ENCODE results near the gene TAS2R20. TPM values are rescaled to one million over a fixed set of nuclear protein-coding genes. Genes with fewer than 3 reads are reported as not detected.
A peak's percentile ranks its signal among the peaks of the same experiment; 100 is the strongest.

Gene TAS2R20
- total and polyA plus RNA-seq, 2 experiments from 2014 or later, result 0.61 to 3.6 TPM

DNA sequence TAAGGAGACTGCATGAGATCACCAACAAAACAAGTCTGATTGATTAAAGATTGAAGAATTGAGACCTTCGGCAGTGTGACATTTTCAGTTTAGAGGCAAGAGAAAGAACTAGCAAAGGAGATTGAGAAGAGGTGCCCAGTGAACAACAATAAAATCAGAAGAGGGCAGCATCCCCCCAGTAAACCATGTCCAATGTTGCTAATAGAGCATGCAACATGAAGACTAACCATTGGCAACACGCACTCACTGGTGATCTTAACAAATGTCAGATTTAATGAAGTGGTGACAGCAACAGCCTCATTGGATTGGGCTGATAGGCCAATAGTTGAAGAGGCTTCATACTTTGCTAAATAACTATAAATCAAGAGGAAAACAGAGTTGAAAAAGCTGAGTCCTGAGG lies 38.3 kb downstream of the TAS2R20 start:
- no peaks in the 10 kb centered on the region for H3K27me3 ChIP-seq
- H3K9me3 ChIP-seq (ENCODE audit: low read depth), result no peaks in the 10 kb centered on the region
- DNase-seq (ENCODE audit: low read depth in 1 of 2, low spot score in 1 of 2), result peak in 1 of 2 donors; percentile 25
- no peak overlapping the region for H3K27ac ChIP-seq
- H3K4me1 ChIP-seq (ENCODE audit: low read depth), result no peaks in the 10 kb centered on the region
- H3K36me3 ChIP-seq, result no peaks in the 10 kb centered on the region
- TF ChIP-seq, protein P1, sequence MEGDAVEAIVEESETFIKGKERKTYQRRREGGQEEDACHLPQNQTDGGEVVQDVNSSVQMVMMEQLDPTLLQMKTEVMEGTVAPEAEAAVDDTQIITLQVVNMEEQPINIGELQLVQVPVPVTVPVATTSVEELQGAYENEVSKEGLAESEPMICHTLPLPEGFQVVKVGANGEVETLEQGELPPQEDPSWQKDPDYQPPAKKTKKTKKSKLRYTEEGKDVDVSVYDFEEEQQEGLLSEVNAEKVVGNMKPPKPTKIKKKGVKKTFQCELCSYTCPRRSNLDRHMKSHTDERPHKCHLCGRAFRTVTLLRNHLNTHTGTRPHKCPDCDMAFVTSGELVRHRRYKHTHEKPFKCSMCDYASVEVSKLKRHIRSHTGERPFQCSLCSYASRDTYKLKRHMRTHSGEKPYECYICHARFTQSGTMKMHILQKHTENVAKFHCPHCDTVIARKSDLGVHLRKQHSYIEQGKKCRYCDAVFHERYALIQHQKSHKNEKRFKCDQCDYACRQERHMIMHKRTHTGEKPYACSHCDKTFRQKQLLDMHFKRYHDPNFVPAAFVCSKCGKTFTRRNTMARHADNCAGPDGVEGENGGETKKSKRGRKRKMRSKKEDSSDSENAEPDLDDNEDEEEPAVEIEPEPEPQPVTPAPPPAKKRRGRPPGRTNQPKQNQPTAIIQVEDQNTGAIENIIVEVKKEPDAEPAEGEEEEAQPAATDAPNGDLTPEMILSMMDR (IDR thresholded peaks at IDR 0.05; ENCODE audit: low read depth, low read length), result no peak
- H3K4me3 ChIP-seq, result no peak overlapping the region

DNA sequence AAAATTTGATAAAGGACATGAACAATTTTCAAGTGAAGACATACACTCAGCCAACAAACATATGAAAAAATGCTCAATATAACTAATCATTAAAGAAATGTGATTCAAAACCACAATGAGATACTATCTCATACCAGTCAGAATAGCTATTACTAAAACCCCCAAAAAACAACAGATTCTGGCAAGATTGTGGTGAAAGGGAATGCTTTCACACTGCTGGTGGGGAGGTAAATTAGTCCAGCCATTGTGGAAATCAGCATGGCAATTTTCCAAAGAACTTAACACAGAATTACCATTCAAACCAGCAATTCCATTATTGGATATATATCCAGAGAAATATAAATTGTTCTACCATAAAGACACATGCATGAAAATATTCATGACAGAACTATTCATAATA lies 40.4 kb downstream of the TAS2R20 start:
- Histone ChIP-seq H3K4me1 (ENCODE audit: low read depth) (no peaks in the 10 kb centered on the region), H3K27me3 (no peaks in the 10 kb centered on the region), H3K27ac (no peak overlapping the region), H3K9me3 (ENCODE audit: low read depth) (no peaks in the 10 kb centered on the region), H3K4me3 (no peak overlapping the region), H3K36me3 (no peaks in the 10 kb centered on the region)
- peak in 1 of 2 donors; percentile 8 for DNase-seq (ENCODE audit: low read depth in 1 of 2, low spot score in 1 of 2)
- TF ChIP-seq, protein P1 (IDR thresholded peaks at IDR 0.05; ENCODE audit: low read depth, low read length), result no peak

DNA sequence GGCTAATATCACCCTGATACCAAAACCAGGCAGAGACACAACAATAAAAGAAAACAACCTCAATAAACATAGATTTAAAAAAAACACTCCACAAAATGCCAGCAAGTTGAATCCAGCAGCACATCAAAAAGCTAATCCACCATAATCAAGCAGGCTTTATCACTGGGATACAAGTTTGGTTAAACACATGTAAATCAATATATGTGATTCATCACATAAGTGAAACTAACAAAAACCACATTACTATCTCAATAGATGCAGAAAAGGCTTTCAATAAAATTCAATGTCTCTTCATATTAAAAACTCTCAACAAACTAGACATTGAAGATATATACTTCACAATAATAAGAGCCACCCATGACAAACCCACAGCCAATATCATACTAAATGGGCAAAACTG lies 42.0 kb downstream of the TAS2R20 start:
- H3K27ac ChIP-seq, result no peak overlapping the region
- no peaks in the 10 kb centered on the region for H3K27me3 ChIP-seq
- TF ChIP-seq, protein P1 (IDR thresholded peaks at IDR 0.05; ENCODE audit: low read depth, low read length), result no peak
- H3K4me1 ChIP-seq (ENCODE audit: low read depth), result no peaks in the 10 kb centered on the region
- no peaks in the 10 kb centered on the region for H3K9me3 ChIP-seq (ENCODE audit: low read depth)
- no peaks in the 10 kb centered on the region for H3K36me3 ChIP-seq
- no peak for DNase-seq (ENCODE audit: low read depth in 1 of 2, low spot score in 1 of 2)
- H3K4me3 ChIP-seq, result no peak overlapping the region

DNA sequence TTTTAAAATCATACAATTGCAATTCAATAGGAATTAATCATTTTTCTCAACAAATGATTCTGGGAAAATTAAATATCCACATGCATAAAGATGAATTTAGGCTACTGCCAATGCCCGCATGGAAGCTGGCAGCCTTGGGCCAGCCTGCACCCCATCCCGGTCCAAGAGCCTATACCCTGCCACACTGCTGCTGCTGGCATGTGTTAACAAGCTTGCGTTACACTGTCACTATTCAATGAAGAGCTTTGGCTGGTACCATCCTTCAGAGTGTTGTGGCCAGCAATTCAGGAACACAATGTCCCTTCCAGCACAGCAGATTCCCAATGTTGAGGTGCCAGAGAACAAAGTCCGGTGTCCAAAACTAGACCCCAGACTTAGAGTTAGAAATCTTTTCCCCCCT lies 45.5 kb downstream of the TAS2R20 start:
- TF ChIP-seq, protein P1 (IDR thresholded peaks at IDR 0.05; ENCODE audit: low read depth, low read length), result no peak
- DNase-seq (ENCODE audit: low read depth in 1 of 2, low spot score in 1 of 2), result no peak

More for the DNA sequence above, 45.5 kb downstream of the TAS2R20 start:
- H3K9me3 ChIP-seq (ENCODE audit: low read depth), result no peaks in the 10 kb centered on the region
- H3K4me1 ChIP-seq (ENCODE audit: low read depth), result no peaks in the 10 kb centered on the region
- H3K27ac ChIP-seq, result no peak overlapping the region
- H3K4me3 ChIP-seq, result no peak overlapping the region
- no peaks in the 10 kb centered on the region for H3K36me3 ChIP-seq
- no peaks in the 10 kb centered on the region for H3K27me3 ChIP-seq

Other genes with a start within 250 kb of the TAS2R20 start
- gene TAS2R7, start 195.7 kb downstream of the TAS2R20 start, total RNA-seq, result not detected in 2 replicates
- not detected in 2 replicates for gene TAS2R7, start 195.7 kb downstream of the TAS2R20 start, polyA plus RNA-seq
- gene TAS2R8, start 191.0 kb downstream of the TAS2R20 start, total RNA-seq, result 0.45 TPM in 1 of 2 replicates, not detected in the other
- not detected in 2 replicates for gene TAS2R8, start 191.0 kb downstream of the TAS2R20 start, polyA plus RNA-seq
- gene TAS2R9, start 188.1 kb downstream of the TAS2R20 start, total RNA-seq, result 0.21 and 1.8 TPM in 2 replicates
- not detected in 2 replicates for gene TAS2R9, start 188.1 kb downstream of the TAS2R20 start, polyA plus RNA-seq
- 1.2 and 1.9 TPM in 2 replicates for gene TAS2R10, start 171.9 kb downstream of the TAS2R20 start, total RNA-seq
- 0.72 and 1.1 TPM in 2 replicates for gene TAS2R10, start 171.9 kb downstream of the TAS2R20 start, polyA plus RNA-seq
- gene PRR4, start 148.8 kb downstream of the TAS2R20 start, total RNA-seq, result 0.67 and 8.8 TPM in 2 replicates
- gene PRR4, start 148.8 kb downstream of the TAS2R20 start, polyA plus RNA-seq, result 5.3 and 7.1 TPM in 2 replicates
- 30.2 and 35.0 TPM in 2 replicates for gene PRH1, start 114.0 kb downstream of the TAS2R20 start, total RNA-seq
- gene PRH1, start 114.0 kb downstream of the TAS2R20 start, polyA plus RNA-seq, result 35.3 and 38.6 TPM in 2 replicates
- 0.11 and 0.69 TPM in 2 replicates for gene TAS2R13, start 88.7 kb downstream of the TAS2R20 start, total RNA-seq
- not detected in 2 replicates for gene TAS2R13, start 88.7 kb downstream of the TAS2R20 start, polyA plus RNA-seq
- not detected in 2 replicates for gene PRH2, start 69.1 kb downstream of the TAS2R20 start, total RNA-seq
- gene PRH2, start 69.1 kb downstream of the TAS2R20 start, polyA plus RNA-seq, result 0.43 and 2.1 TPM in 2 replicates
- gene TAS2R14, start 59.0 kb downstream of the TAS2R20 start, total RNA-seq, result 1.2 and 3.2 TPM in 2 replicates
- 1.0 and 3.0 TPM in 2 replicates for gene TAS2R14, start 59.0 kb downstream of the TAS2R20 start, polyA plus RNA-seq
- gene TAS2R50, start 11.4 kb downstream of the TAS2R20 start, total RNA-seq, result 1.1 and 1.9 TPM in 2 replicates
- 0.23 TPM in 1 of 2 replicates, not detected in the other for gene TAS2R50, start 11.4 kb downstream of the TAS2R20 start, polyA plus RNA-seq
- gene TAS2R19, start 24.3 kb upstream of the TAS2R20 start, total RNA-seq, result 1.8 and 3.5 TPM in 2 replicates
- gene TAS2R19, start 24.3 kb upstream of the TAS2R20 start, polyA plus RNA-seq, result not detected in 2 replicates
- gene TAS2R31, start 33.1 kb upstream of the TAS2R20 start, total RNA-seq, result 1.3 and 3.0 TPM in 2 replicates
- 0.29 and 0.62 TPM in 2 replicates for gene TAS2R31, start 33.1 kb upstream of the TAS2R20 start, polyA plus RNA-seq
- 0.42 and 0.63 TPM in 2 replicates for gene TAS2R46, start 64.0 kb upstream of the TAS2R20 start, total RNA-seq
- gene TAS2R46, start 64.0 kb upstream of the TAS2R20 start, polyA plus RNA-seq, result 0.24 and 0.51 TPM in 2 replicates
- 0.53 and 2.7 TPM in 2 replicates for gene TAS2R43, start 94.0 kb upstream of the TAS2R20 start, total RNA-seq
- gene TAS2R43, start 94.0 kb upstream of the TAS2R20 start, polyA plus RNA-seq, result 1.0 and 1.6 TPM in 2 replicates
- 1.3 and 4.1 TPM in 2 replicates for gene TAS2R30, start 136.3 kb upstream of the TAS2R20 start, total RNA-seq
- gene TAS2R30, start 136.3 kb upstream of the TAS2R20 start, polyA plus RNA-seq, result 0.17 TPM in 1 of 2 replicates, not detected in the other
- 15.2 and 24.2 TPM in 2 replicates for gene SMIM10L1, start 172.9 kb upstream of the TAS2R20 start, total RNA-seq
- 17.0 and 26.3 TPM in 2 replicates for gene SMIM10L1, start 172.9 kb upstream of the TAS2R20 start, polyA plus RNA-seq
- gene TAS2R42, start 188.6 kb upstream of the TAS2R20 start, total RNA-seq, result not detected in 2 replicates
- not detected in 2 replicates for gene TAS2R42, start 188.6 kb upstream of the TAS2R20 start, polyA plus RNA-seq

All from cardiac muscle cell (in vitro differentiated cells and primary cell).